IPS DF 6.9 (cell line): ENCODE measurements around the gene CCDC18.
"Not testable (repeated sequence)": the region's sequence is repeated elsewhere in the genome, so short reads cannot be mapped to it uniquely, and the experiment has no call there.

ENCODE experiments used
- DNase-seq: peaks from one replicate; pipeline ENCODE4 v3.0.0-alpha.2; 2013; ENCODE audit warnings: low read depth, low spot score
- H3K27ac ChIP-seq: one replicate; pipeline ENCODE4 v1.5.1; 2013; ENCODE audit warnings: low read length, control low read depth
- H3K27me3 ChIP-seq: 2 replicates; pipeline ENCODE4 v1.6.1; 2013; ENCODE audit warnings: mild to moderate bottlenecking, low read length; ENCODE audit not compliant: control insufficient read depth, insufficient read depth
- H3K36me3 ChIP-seq: 2 replicates; pipeline ENCODE4 v1.6.1; 2013; ENCODE audit warnings: low read length; ENCODE audit not compliant: control insufficient read depth, insufficient read depth
- H3K4me1 ChIP-seq: 2 replicates; pipeline ENCODE4 v1.6.1; 2013; ENCODE audit warnings: low read length; ENCODE audit not compliant: control insufficient read depth, insufficient read depth
- H3K4me3 ChIP-seq: 2 replicates; pipeline ENCODE4 v1.5.1; 2013; ENCODE audit warnings: mild to moderate bottlenecking, low read length
- H3K9me3 ChIP-seq: 2 replicates; pipeline ENCODE4 v1.6.1; 2013; ENCODE audit warnings: low read length, inconsistent platforms; ENCODE audit not compliant: control insufficient read depth, insufficient read depth
- WGBS: extraction: QIAGEN DNeasy Blood & Tissue Kit; methylation state at CpG from one replicate; pipeline ENCODE4 v1.1.7; 2013; ENCODE audit warnings: mixed read lengths, missing lambda C conversion rate; ENCODE audit not compliant: insufficient read length, insufficient coverage; 5-methylcytosine and 5-hydroxymethylcytosine counted together

The CCDC18 gene

DNA sequence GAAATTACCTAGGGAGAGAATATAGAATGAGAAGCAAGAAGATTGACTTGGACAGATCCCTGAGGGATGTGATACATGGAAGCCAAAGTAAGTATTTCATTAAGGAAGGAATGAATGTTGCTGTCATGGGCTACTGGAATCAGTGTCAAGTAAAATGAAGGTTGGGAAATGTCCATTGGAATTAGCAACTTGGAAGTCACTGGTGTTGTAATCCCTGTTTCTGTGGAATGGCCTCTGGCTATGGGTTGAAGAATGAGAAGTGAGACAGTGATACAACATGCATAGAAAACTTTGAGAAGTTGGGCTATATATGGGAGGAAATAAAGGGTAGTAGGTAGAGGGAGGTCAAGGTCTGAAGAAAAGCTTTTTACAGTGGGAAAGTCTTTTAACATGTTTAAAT, 54.7 kb downstream of the CCDC18 start:
- Histone ChIP-seq H3K4me3 (no peak overlapping the region), H3K27ac (no peak overlapping the region), H3K4me1 (no peaks in the 10 kb centered on the region), H3K36me3 (no peaks in the 10 kb centered on the region), H3K9me3 (no peaks in the 10 kb centered on the region), H3K27me3 (no peaks in the 10 kb centered on the region)
- no peak for DNase-seq

DNA sequence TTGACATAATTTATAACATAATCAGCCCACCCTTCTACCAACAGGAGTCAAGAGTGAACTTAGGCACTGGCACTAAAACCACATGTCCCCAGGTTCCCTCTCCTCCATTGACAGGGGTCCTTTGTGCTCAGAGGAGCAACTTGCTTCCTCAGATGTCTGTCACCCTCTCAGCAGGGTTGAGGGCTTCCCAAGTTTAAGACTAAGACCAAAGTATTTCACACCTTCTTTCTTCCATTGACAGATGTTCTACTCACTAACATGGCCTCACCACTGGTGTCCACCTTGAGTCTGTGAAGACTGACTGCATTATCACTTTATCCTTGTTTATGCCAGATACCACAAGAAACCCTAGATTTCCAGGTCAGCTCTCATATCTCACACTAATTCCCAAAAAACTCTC, 56.5 kb downstream of the CCDC18 start:
- no peak overlapping the region for H3K4me3 ChIP-seq
- H3K27ac ChIP-seq: no peak overlapping the region
- DNase-seq: no peak
- no peaks in the 10 kb centered on the region; the same call in 1 of the 2 replicates for H3K36me3 ChIP-seq
- H3K27me3 ChIP-seq: no peaks in the 10 kb centered on the region
- no peaks in the 10 kb centered on the region for H3K9me3 ChIP-seq
- no peaks in the 10 kb centered on the region for H3K4me1 ChIP-seq

DNA sequence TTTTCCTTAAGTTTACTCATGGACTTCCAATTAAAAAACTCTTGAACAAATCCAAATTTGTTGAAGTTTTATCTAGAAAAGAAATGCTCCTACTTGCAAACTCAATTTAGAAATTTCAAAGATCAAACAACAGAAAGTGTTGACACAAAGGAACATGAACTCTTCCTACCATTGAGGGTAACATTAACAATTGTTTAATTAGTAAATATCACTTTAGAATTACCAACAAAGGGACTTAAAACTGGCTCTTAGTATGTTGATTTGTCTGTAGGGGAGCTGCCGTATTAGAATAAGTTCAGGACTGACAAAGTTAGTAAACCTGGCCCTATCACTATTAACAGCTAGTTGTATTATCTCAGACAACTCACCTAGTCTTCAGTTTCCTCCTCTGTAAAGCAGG, 57.9 kb downstream of the CCDC18 start:
- Histone ChIP-seq H3K27ac (no peak overlapping the region), H3K9me3 (peaks cover 4% of the 10 kb centered on the region; the same call in 1 of the 2 replicates), H3K4me1 (no peaks in the 10 kb centered on the region), H3K27me3 (no peaks in the 10 kb centered on the region), H3K36me3 (no peaks in the 10 kb centered on the region; the same call in 1 of the 2 replicates), H3K4me3 (no peak overlapping the region)
- DNase-seq: no peak
- WGBS: no CpG with 5 or more reads among the region's 1 CpG

GRCh38 chr1:93239863-93240262, 59.3 kb downstream of the CCDC18 start:
- H3K4me3 ChIP-seq: no peak overlapping the region
- peaks cover 4% of the 10 kb centered on the region; the same call in 1 of the 2 replicates for H3K9me3 ChIP-seq
- no peak for DNase-seq
- H3K27me3 ChIP-seq: no peaks in the 10 kb centered on the region
- H3K27ac ChIP-seq: no peak overlapping the region
- no peaks in the 10 kb centered on the region for H3K4me1 ChIP-seq
- no CpG with 5 or more reads among the region's 3 CpGs for WGBS
- no peaks in the 10 kb centered on the region; the same call in 1 of the 2 replicates for H3K36me3 ChIP-seq

DNA sequence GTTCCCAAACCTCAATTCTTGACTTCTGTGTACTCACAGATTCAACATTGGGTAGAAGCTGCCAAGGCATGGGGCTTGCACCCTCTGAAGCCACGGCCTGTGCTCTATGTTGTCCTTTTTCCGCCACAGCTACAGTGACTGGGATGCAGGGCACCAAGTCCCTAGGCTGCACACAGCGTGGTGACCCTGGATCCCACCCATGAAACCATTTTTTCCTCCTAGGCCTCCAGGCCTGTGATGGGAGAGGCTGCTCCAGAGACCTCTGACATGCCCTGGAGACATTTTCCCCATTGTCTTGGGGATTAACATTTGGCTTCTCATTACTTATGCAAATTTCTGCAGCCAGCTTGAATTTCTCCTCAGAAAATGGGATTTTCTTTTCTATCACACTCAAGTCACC, 62.7 kb downstream of the CCDC18 start:
- H3K27me3 ChIP-seq, H3K4me3 ChIP-seq, DNase-seq, H3K36me3 ChIP-seq, H3K9me3 ChIP-seq, H3K27ac ChIP-seq, H3K4me1 ChIP-seq: not testable (repeated sequence)
- WGBS: no CpG with 5 or more reads among the region's 3 CpGs

- Histone ChIP-seq H3K4me3 (no peak overlapping the region), H3K27me3 (no peaks in the 10 kb centered on the region), H3K36me3 (no peaks in the 10 kb centered on the region; the same call in 1 of the 2 replicates), H3K4me1 (no peaks in the 10 kb centered on the region), H3K27ac (no peak overlapping the region), H3K9me3 (peaks cover 4% of the 10 kb centered on the region; the same call in 1 of the 2 replicates)
- WGBS: no CpG with 5 or more reads among the region's 1 CpG
- DNase-seq: no peak
These were observed 64.0 kb downstream of the CCDC18 start for GRCh38 chr1:93244298-93245069.

DNA sequence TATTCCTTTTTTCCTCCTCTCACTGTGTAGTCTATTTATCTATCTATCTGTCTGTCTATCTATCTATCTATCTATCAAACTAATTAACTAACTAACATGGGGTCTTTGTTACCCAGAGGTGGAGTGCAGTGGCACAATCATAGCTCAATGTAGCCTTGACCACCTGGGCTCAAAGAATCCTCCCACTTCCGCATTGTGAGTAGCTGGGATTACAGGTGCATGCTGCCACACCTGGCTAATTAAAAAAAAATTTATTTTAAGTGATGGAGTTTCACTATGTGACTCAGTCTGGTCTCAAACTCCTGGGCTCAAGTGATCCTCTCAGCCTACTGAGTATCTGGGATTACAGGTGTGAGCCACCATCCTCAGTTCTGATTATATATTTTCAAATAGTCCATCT, 71.4 kb downstream of the CCDC18 start:
- Histone ChIP-seq H3K9me3 (no peaks in the 10 kb centered on the region), H3K4me1 (no peaks in the 10 kb centered on the region), H3K27me3 (no peaks in the 10 kb centered on the region), H3K4me3 (no peak overlapping the region), H3K36me3 (no peaks in the 10 kb centered on the region), H3K27ac (no peak overlapping the region)
- no CpG with 5 or more reads among the region's 1 CpG for WGBS
- no peak for DNase-seq

DNA sequence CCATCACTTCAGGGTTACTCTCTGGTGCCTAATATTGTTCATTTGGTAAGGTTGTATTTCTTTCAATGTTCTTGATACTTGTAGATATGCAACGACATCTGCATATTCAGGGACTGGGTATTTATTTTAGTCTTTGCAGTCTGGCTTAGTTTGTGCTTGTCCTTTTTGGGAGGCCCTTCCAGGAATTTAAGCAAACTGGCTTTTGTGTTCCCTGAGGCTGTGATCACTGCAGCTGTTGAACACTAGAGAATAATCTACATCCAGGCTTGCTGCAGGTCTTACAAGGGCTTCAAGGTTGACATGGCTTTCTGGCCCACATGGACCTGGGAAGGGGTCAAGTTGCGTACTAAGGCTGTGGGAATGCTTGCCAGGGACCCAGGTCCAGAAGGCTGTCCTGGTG, 72.1 kb downstream of the CCDC18 start:
- no CpG with 5 or more reads among the region's 2 CpGs for WGBS
- Histone ChIP-seq H3K36me3 (no peaks in the 10 kb centered on the region), H3K27ac (no peak overlapping the region), H3K9me3 (no peaks in the 10 kb centered on the region), H3K27me3 (no peaks in the 10 kb centered on the region), H3K4me1 (no peaks in the 10 kb centered on the region), H3K4me3 (no peak overlapping the region)
- DNase-seq: no peak

DNA sequence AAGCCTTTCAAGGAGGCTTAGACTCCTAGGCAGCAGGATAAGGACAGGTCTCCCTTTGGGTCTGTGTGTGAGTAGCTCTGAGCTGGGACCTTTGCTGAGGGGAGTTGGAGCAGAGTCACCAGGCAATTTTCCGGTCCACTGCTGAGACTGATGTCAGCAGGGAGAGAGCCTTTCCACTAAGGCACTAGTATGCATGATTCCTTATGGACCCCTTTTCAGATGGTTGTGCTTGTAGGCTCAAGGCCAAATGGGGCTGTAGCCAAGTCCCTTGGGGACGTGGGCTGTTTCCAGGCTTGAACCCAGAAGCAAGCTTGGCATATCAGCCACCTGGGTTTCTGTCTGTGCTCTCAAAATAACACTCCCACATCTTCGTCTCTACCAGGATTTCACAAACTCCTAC, 73.0 kb downstream of the CCDC18 start:
- H3K27ac ChIP-seq: no peak overlapping the region
- no peaks in the 10 kb centered on the region for H3K9me3 ChIP-seq
- no peak overlapping the region for H3K4me3 ChIP-seq
- DNase-seq: no peak
- H3K36me3 ChIP-seq: no peaks in the 10 kb centered on the region
- no peaks in the 10 kb centered on the region for H3K4me1 ChIP-seq
- no peaks in the 10 kb centered on the region for H3K27me3 ChIP-seq
- no CpG with 5 or more reads among the region's 3 CpGs for WGBS

- Histone ChIP-seq H3K36me3 (no peaks in the 10 kb centered on the region), H3K27ac (no peak overlapping the region), H3K4me3 (no peak overlapping the region), H3K27me3 (no peaks in the 10 kb centered on the region), H3K9me3 (no peaks in the 10 kb centered on the region), H3K4me1 (no peaks in the 10 kb centered on the region)
- WGBS: no CpG with 5 or more reads among the region's 8 CpGs
- DNase-seq: no peak
These were observed 74.9 kb downstream of the CCDC18 start for GRCh38 chr1:93255222-93256079.
